OCI-LY1 (cell line): ENCODE measurements around the gene MGRN1.

Experiments used
- CTCF ChIP-seq: fragments of 200-600 bp; sonication (generic), shearing (Covaris generic); IDR thresholded peaks from 2 replicates; pipeline ENCODE4 v1.5.1; 2017; ENCODE audit warnings: mild to moderate bottlenecking, antibody characterized with exemption, low read length, moderate library complexity, mixed read lengths
- EZH2 ChIP-seq: fragments of 200-600 bp; sonication (generic), shearing (Covaris generic); IDR thresholded peaks from 2 replicates; pipeline ENCODE4 v1.8.0; 2017; ENCODE audit warnings: borderline replicate concordance, mixed run types, mild to moderate bottlenecking, antibody characterized with exemption, low read length, moderate library complexity, mixed read lengths

- TF ChIP-seq CTCF, result no peak
- TF ChIP-seq EZH2, result no peak
Observed at GRCh38 chr16:4677994-4678393, 53.4 kb downstream of the MGRN1 start.
